NCI-H748 treated with DMSO at 0.1 percent for 48 hours (cell line): Measurements from ENCODE around the gene ZNF770.
"Not testable (repeated sequence)": the region's sequence is repeated elsewhere in the genome, so short reads cannot be mapped to it uniquely, and the experiment has no call there.

Experiments
- DNase-seq: peaks from one replicate; lab custom pipeline; 2025; lab: John Stamatoyannopoulos, UW

ZNF770 gene

DNA sequence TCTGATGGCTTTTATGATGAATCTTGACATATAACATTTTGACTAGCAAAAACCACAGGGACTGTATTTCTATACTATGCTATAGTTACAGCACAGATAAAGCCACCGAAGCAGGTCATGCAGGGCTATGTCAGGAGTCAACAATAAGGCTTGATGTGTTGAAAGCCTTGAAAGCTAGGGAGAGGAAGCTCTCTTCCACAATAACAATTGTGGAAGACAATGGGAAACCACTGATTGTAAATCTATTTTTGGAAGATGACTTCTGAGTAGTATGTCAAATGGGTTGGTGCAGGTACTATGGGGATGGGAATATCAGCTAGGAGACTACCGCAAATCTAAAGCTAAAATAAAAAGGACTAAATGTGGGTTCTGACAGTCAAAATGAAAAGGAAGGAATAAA lies 14.6 kb downstream of the ZNF770 start:
- DNase-seq: no peak

GRCh38 chr15:34970098-34970643 lies 17.9 kb downstream of the ZNF770 start:
- not testable (repeated sequence) for DNase-seq

GRCh38 chr15:34969340-34970097 lies 18.6 kb downstream of the ZNF770 start, which contains the start of gene AQR:
AQR (minus strand) TSS chr15:34969742; CDS start chr15:34969613, 129 bp downstream.
- DNase-seq: peak; percentile 82

- DNase-seq: no peak
These were observed 23.8 kb downstream of the ZNF770 start for GRCh38 chr15:34964277-34964676.

GRCh38 chr15:34953851-34954250 lies 34.2 kb downstream of the ZNF770 start:
- DNase-seq: no peak

GRCh38 chr15:34952481-34952880 lies 35.6 kb downstream of the ZNF770 start:
- DNase-seq: no peak

DNA sequence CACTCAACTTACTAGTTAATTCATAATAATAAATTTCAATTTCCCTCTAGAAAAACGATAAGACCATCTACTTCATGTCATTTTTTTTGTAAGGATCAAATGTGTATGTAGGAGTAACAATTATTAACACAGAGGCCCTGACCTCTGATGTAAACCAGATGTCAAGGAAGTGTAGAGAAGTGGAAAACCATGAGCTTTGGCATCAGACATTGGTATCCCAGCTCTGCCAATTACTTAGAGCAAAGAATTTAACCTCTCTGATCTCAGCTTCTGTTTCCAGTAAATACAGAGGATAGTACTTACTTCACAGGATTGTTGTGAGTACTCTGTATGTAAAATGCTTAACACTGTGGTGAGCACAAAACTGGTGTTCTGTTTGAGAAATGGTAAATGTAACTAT lies 36.1 kb downstream of the ZNF770 start:
- no peak for DNase-seq

- DNase-seq: no peak
These were observed 43.2 kb downstream of the ZNF770 start for GRCh38 chr15:34944936-34945335.

GRCh38 chr15:34943711-34944110 lies 44.4 kb downstream of the ZNF770 start:
- DNase-seq: no peak

- not testable (repeated sequence) for DNase-seq
These were observed 44.8 kb downstream of the ZNF770 start for GRCh38 chr15:34943264-34943663.

DNA sequence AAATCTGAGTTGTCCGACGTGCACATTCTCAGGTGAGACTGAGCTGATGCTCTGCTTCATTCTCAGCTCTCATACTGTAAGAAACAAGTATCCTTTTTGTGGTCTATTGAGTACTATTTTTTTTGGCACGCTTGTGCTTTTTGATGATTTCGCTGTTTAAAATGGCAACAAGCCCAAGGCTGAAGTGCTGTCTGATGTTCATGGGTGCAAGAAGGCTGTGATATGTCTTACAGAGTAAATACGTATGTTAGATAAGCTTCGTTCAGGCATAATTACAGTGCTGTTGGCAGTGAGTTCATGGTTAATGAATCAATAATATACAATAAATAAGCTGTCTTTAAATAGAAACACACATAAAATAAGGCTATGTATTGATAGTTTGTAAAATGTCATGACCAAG lies 45.7 kb downstream of the ZNF770 start:
- no peak for DNase-seq

- DNase-seq: no peak
These were observed 46.3 kb downstream of the ZNF770 start for GRCh38 chr15:34941831-34942230.

- DNase-seq: no peak
These were observed 46.8 kb downstream of the ZNF770 start for GRCh38 chr15:34941185-34941698.

- DNase-seq: no peak
These were observed 54.6 kb downstream of the ZNF770 start for GRCh38 chr15:34933432-34933975.

DNA sequence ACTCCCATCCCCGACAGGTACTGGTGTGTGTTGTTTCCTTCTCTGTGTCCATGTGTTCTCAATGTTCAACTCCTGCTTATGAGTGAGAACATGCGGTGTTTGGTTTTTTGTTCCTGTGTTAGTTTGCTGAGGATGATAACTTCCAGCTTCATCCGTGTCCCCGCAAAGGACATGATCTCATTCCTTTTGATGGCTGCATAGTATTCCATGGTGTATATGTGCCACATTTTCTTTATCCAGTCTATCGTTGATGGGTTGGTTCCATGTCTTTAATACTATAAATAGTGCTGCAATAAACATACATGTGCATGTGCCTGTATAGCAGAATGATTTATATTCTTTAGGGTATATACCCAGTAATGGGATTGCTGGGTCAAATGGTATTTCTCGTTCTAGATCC lies 59.7 kb downstream of the ZNF770 start:
- not testable (repeated sequence) for DNase-seq
